Keratinocyte (primary cell): Measurements from ENCODE around the gene METTL24.
"Not testable (repeated sequence)": the region's sequence is repeated elsewhere in the genome, so short reads cannot be mapped to it uniquely, and the experiment has no call there.

Experiments
- EZH2 ChIP-seq: IDR thresholded peaks from one replicate; pipeline ENCODE4 v1.6.1; 2012; ENCODE audit warnings: inconsistent platforms, mild to moderate bottlenecking, low read length, moderate library complexity
- TF ChIP-seq, protein P1 (sequence below), 3 experiments: IDR thresholded peaks in 1 of 3; conservative IDR thresholded peaks in 1 of 3; optimal IDR thresholded peaks in 1 of 3; 2 replicates in 2 of 3; 3 replicates in 1 of 3; pipeline versions ENCODE3 to v1.5.1; 2011; ENCODE audit warnings: low read length in 3 of 3, mild to moderate bottlenecking in 3 of 3, moderate library complexity in 2 of 3, control low read depth in 1 of 3, inconsistent platforms in 1 of 3; ENCODE audit not compliant: insufficient read depth in 2 of 3; ENCODE audit errors: extremely low read depth in 1 of 3

- TF ChIP-seq, protein P1, sequence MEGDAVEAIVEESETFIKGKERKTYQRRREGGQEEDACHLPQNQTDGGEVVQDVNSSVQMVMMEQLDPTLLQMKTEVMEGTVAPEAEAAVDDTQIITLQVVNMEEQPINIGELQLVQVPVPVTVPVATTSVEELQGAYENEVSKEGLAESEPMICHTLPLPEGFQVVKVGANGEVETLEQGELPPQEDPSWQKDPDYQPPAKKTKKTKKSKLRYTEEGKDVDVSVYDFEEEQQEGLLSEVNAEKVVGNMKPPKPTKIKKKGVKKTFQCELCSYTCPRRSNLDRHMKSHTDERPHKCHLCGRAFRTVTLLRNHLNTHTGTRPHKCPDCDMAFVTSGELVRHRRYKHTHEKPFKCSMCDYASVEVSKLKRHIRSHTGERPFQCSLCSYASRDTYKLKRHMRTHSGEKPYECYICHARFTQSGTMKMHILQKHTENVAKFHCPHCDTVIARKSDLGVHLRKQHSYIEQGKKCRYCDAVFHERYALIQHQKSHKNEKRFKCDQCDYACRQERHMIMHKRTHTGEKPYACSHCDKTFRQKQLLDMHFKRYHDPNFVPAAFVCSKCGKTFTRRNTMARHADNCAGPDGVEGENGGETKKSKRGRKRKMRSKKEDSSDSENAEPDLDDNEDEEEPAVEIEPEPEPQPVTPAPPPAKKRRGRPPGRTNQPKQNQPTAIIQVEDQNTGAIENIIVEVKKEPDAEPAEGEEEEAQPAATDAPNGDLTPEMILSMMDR (optimal IDR thresholded peaks at IDR 0.05 in 1 of 3, IDR thresholded peaks at IDR 0.05 in 1 of 3, conservative IDR thresholded peaks at IDR 0.05 in 1 of 3; ENCODE audit: extremely low read depth in 1 of 3, insufficient read depth in 2 of 3, low read length in 3 of 3), result not testable (repeated sequence)
- not testable (repeated sequence) for TF ChIP-seq EZH2
Observed at GRCh38 chr6:110305832-110306231, 52.3 kb downstream of the METTL24 start.
